ENCODE data around the gene ZNF577.

DNA sequence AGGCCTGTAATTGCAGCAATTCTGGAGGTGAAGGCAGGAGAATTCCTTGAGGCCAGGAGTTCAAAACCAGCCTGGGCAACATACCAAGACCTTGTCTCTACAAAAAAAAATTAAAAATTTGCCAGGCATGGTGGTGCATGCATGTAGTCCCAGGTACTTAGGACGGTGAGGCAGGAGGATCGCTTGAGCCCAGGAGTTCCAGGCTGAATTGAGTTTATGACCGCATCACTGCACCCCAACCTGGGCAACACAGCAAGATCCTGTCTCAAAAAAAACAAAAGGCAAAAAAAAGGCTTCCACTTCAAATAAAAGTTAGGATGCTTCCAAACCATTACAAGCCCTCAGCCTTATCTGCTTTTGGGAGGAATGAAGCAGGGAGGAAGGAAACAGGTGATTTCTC is 5.2 kb downstream of the ZNF577 start:
- TF ChIP-seq, protein P1, sequence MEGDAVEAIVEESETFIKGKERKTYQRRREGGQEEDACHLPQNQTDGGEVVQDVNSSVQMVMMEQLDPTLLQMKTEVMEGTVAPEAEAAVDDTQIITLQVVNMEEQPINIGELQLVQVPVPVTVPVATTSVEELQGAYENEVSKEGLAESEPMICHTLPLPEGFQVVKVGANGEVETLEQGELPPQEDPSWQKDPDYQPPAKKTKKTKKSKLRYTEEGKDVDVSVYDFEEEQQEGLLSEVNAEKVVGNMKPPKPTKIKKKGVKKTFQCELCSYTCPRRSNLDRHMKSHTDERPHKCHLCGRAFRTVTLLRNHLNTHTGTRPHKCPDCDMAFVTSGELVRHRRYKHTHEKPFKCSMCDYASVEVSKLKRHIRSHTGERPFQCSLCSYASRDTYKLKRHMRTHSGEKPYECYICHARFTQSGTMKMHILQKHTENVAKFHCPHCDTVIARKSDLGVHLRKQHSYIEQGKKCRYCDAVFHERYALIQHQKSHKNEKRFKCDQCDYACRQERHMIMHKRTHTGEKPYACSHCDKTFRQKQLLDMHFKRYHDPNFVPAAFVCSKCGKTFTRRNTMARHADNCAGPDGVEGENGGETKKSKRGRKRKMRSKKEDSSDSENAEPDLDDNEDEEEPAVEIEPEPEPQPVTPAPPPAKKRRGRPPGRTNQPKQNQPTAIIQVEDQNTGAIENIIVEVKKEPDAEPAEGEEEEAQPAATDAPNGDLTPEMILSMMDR (IDR thresholded peaks at IDR 0.05): no peak
- no peak for TF ChIP-seq POLR2A (IDR thresholded peaks at IDR 0.05)
